ENCODE results near the gene DHX29.

DHX29 gene

GRCh38 chr5:55232271-55232984, 75.1 kb downstream of the DHX29 start:
- Mint-ChIP-seq H3K27me3 (peaks cover 70 to 82% of the 10 kb centered on the region in 2 donors), H3K4me3 (peak overlapping the region; percentile 91), H3K27ac (peak overlapping the region; percentile 85), H3K4me1 (peaks cover 32 to 42% of the 10 kb centered on the region in 2 donors), H3K36me3 (peaks cover 2 to 4% of the 10 kb centered on the region in 2 donors), H3K9me3 (no peaks in the 10 kb centered on the region)
- no peak for DNase-seq
- no peak for ATAC-seq (replicated peaks)

DNA sequence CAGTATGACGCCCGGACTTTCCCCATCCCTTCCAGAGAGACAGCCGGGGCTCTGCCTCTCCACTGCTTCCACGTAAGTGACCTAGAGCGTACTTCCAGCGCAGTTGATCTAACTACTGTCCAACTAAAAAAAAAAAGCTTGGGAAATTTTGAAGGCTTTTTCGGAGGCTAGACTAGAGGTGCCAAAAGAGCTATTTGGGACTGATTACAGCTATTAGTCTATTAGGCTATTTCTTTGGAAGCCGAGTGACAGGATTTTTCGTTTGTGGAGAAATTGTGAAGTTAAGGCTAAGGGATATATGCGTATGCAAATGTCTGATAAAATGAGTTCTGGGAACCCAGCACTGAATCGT, 75.6 kb downstream of the DHX29 start:
- no peaks in the 10 kb centered on the region for H3K9me3 Mint-ChIP-seq
- H3K27me3 Mint-ChIP-seq, result peaks cover 69 to 80% of the 10 kb centered on the region in 2 donors
- peaks cover 32 to 42% of the 10 kb centered on the region in 2 donors for H3K4me1 Mint-ChIP-seq
- DNase-seq, result no peak
- peak overlapping the region; percentile 85 for H3K27ac Mint-ChIP-seq
- peaks cover 2 to 4% of the 10 kb centered on the region in 2 donors for H3K36me3 Mint-ChIP-seq
- peak overlapping the region; percentile 91 for H3K4me3 Mint-ChIP-seq
- ATAC-seq (replicated peaks), result no peak

DNA sequence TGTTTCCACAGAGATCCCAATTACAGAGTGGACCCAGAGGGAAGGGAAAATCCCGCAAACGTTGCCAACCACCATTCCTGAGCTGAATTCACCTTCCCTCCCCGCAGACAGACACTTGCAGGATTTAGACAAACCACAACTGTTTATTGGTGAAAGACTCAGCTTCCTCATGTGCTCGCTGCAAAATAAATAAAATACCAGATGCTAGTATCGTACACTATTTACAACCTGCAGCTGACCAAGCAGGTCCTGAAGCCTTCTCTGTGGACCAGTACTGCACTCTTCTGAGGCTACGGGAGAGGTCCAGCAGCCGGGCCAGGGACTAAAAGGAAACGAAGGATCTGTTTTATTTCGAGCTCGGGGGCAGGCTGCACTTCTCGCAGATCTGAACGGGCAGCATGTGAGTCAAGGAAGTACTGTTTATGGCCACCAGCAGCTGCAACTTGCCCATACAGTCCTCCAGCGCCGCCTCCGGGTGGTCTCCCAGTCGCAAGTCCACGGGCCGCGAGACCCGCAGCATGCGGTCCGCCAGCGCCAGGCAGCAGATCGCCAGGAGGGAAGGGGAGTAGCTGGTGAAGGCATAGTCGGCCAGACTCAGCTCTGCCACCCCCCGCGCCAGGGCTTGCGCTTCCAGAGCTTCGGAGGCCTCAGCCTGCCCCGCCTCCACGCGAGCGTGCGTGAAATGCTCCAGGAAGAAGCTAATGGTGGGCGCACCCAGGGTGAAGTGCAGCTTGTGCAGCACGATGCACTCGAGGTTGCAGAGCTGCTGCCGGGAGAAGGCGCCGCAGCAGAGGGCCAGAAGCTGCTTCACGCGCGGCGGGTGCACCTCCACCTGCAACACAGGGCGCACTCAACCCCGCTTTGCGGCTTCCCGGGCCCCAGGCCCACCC, 76.2 kb downstream of the DHX29 start:
- Mint-ChIP-seq H3K27me3 (peaks cover 65 to 77% of the 10 kb centered on the region in 2 donors), H3K9me3 (no peaks in the 10 kb centered on the region), H3K4me1 (peaks cover 34 to 44% of the 10 kb centered on the region in 2 donors), H3K27ac (peak overlapping the region; percentile 56), H3K36me3 (peaks cover 2 to 4% of the 10 kb centered on the region in 2 donors), H3K4me3 (peak overlapping the region; percentile 91)
- ATAC-seq (replicated peaks), result no peak
- DNase-seq, result no peak

DNA sequence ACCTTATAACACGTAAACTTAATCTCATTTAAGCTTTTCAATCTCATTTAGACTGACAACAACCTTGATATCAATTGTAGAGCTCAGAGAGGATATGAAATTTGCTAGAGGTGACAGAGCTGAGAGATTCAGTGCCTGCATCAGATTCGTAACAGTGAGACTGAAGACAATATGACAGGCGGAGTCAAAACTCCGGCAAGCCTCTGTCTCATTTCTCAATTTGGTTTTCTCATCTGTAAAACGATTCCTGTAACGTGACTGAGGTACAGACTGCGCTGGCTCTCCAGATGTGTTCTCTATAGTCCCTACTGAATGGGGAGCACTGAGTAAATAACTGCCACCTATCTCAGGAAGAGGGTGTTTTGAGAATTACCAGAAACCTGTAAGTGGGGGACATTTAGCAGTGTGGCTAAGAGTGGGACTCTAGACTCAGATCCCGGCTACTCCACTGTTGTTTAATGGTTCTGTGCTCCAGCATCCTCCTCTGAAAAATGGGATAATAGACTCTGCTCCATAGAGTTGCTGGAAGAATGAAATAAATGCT, 77.3 kb downstream of the DHX29 start:
- DNase-seq (no peak), ATAC-seq (replicated peaks) (no peak)
- Mint-ChIP-seq H3K27me3 (peaks cover 73 to 80% of the 10 kb centered on the region in 2 donors), H3K4me3 (no peak overlapping the region), H3K36me3 (peaks cover 2 to 4% of the 10 kb centered on the region in 2 donors), H3K4me1 (peaks cover 38 to 47% of the 10 kb centered on the region in 2 donors), H3K27ac (no peak overlapping the region), H3K9me3 (no peaks in the 10 kb centered on the region)

DNA sequence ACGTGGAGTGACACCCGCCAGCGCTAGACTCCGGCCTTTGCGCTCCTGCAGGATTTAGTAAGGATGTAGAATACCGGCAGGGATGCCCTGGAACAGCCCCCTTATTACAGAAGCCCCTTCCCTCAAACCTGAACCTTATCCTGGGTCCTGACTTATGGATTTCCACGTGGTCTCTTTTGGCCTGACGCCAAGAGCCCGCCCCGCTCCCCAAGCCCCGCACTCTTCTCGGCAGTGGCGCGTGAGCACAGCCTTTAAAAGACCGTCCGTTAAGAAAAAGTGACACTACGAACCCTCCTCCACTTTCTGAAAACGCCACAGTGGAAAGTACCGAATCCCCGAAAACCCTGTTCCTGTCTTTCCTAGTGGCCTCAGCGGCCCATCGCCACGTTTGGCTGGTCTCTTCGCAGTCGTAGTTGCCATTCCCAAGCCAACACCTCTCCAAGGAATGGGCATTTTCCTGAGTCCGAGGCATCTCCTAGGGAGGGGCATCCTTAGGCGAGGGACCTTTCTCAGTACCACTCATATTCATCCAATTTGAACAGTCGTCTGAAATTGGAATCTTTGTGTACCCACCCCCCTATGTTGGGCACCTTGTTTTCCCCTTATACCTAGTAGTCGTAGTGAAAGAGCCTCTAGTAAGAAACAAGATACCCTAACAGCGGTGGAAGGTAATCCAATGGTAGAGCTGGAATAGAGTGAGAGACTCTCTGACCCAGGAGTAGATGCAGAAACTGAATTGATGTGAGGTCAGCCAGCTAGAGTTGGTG, 79.6 kb downstream of the DHX29 start:
- peaks cover 2 to 4% of the 10 kb centered on the region in 2 donors for H3K36me3 Mint-ChIP-seq
- H3K4me1 Mint-ChIP-seq, result peaks cover 40 to 56% of the 10 kb centered on the region in 2 donors
- ATAC-seq (replicated peaks) (no peak), DNase-seq (no peak)
- H3K27ac Mint-ChIP-seq, result peak overlapping the region; percentile 85
- peak overlapping the region; percentile 80 to 82 for H3K4me3 Mint-ChIP-seq
- peaks cover 80 to 88% of the 10 kb centered on the region in 2 donors for H3K27me3 Mint-ChIP-seq
- no peaks in the 10 kb centered on the region for H3K9me3 Mint-ChIP-seq

DNA sequence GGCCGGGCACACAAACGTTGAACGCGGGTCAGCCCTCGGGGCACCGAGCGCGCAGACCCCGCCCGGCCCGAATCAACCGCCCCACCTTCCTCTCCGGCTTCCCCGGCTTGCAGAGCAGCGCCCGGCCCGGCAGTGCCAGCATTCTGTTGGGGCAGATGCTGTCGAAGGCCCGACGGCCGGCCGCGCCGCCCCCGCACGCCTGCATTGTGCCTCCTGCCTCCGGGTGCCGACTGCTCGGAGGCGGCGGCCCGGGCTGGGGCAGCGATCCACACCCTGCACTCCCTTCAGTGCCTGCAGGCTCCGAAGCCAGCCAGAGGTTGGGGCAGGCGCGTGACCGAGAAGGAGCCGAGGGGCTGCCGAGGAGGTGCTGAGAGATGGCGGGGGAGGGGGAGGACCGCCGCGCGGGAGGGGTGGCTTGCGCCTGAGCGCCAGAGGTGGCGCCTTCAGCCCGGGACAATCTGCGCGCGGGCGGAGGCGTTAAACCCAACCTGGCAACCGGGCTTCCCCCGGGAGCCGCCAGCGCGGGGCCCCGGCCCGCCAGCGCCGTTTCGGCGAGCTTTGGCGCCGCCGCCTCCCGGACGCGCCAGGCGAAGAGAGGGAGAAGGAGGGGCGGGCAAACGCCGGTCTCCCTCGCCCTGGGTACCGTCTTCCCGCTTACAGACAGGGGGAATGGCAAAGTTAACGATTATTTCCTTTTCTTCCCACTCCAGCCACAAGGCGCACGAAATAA, 80.4 kb downstream of the DHX29 start, which contains the start of gene MCIDAS:
Gene MCIDAS (minus strand): TSS at position 382 of the 730 bp plus-strand sequence. CDS start 177 bp downstream, at position 205.
- peak; percentile 46 to 51 for ATAC-seq (replicated peaks)
- H3K9me3 Mint-ChIP-seq, result peaks cover 3% of the 10 kb centered on the region in 2 donors
- peaks cover 81 to 89% of the 10 kb centered on the region in 2 donors for H3K27me3 Mint-ChIP-seq
- H3K27ac Mint-ChIP-seq, result peak within 1 kb of the TSS; percentile 85
- DNase-seq, result no peak
- H3K36me3 Mint-ChIP-seq, result peaks cover 0 to 2% of the 10 kb centered on the region in 2 donors
- H3K4me1 Mint-ChIP-seq, result peaks cover 37 to 56% of the 10 kb centered on the region in 2 donors
- peak within 1 kb of the TSS; percentile 80 to 82 for H3K4me3 Mint-ChIP-seq

GRCh38 chr5:55226027-55226933, 81.2 kb downstream of the DHX29 start:
- H3K9me3 Mint-ChIP-seq, result peaks cover 3 to 5% of the 10 kb centered on the region in 2 donors
- peak overlapping the region; percentile 64 to 80 for H3K4me3 Mint-ChIP-seq
- DNase-seq (peak; percentile 55), ATAC-seq (replicated peaks) (peak; percentile 76 to 83)
- peak overlapping the region; percentile 81 for H3K27ac Mint-ChIP-seq
- H3K36me3 Mint-ChIP-seq, result peaks cover 0 to 2% of the 10 kb centered on the region in 2 donors
- peaks cover 76 to 86% of the 10 kb centered on the region in 2 donors for H3K27me3 Mint-ChIP-seq
- H3K4me1 Mint-ChIP-seq, result peaks cover 32 to 50% of the 10 kb centered on the region in 2 donors

DNA sequence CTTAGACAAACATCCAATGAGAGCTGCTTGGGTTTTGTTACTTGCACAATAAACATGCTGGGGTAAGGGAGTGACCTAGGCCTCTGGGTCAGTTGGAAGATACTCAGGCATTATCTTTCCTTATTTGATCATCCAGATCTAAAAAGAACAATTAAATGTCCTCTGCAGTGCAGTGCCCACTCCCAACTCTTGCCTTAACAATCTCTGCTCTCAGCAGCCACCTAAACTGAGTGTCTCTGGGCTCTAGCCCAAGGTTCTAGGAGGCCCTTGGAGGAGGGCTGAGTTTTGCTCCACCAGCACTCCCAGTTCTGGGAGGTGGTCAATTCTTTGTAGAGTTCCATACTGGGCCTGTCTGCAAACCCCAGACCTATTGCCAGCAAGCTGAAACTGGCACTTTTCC, 82.1 kb downstream of the DHX29 start:
- DNase-seq (no peak), ATAC-seq (replicated peaks) (no peak)
- Mint-ChIP-seq H3K36me3 (peaks cover 0 to 2% of the 10 kb centered on the region in 2 donors), H3K27ac (no peak overlapping the region), H3K4me3 (no peak overlapping the region), H3K27me3 (peaks cover 80 to 87% of the 10 kb centered on the region in 2 donors), H3K4me1 (peaks cover 31 to 53% of the 10 kb centered on the region in 2 donors), H3K9me3 (peaks cover 3 to 5% of the 10 kb centered on the region in 2 donors)

- no peak for DNase-seq
- ATAC-seq (replicated peaks), result no peak
- H3K27me3 Mint-ChIP-seq, result peaks cover 75 to 85% of the 10 kb centered on the region in 2 donors
- peaks cover 29 to 57% of the 10 kb centered on the region in 2 donors for H3K4me1 Mint-ChIP-seq
- H3K36me3 Mint-ChIP-seq, result peaks cover 0 to 2% of the 10 kb centered on the region in 2 donors
- H3K9me3 Mint-ChIP-seq, result peaks cover 3 to 5% of the 10 kb centered on the region in 2 donors
- peak overlapping the region; percentile 59 to 69 for H3K4me3 Mint-ChIP-seq
- H3K27ac Mint-ChIP-seq, result peak overlapping the region; percentile 91
Measured at GRCh38 chr5:55223812-55224240, 83.7 kb downstream of the DHX29 start.

DNA sequence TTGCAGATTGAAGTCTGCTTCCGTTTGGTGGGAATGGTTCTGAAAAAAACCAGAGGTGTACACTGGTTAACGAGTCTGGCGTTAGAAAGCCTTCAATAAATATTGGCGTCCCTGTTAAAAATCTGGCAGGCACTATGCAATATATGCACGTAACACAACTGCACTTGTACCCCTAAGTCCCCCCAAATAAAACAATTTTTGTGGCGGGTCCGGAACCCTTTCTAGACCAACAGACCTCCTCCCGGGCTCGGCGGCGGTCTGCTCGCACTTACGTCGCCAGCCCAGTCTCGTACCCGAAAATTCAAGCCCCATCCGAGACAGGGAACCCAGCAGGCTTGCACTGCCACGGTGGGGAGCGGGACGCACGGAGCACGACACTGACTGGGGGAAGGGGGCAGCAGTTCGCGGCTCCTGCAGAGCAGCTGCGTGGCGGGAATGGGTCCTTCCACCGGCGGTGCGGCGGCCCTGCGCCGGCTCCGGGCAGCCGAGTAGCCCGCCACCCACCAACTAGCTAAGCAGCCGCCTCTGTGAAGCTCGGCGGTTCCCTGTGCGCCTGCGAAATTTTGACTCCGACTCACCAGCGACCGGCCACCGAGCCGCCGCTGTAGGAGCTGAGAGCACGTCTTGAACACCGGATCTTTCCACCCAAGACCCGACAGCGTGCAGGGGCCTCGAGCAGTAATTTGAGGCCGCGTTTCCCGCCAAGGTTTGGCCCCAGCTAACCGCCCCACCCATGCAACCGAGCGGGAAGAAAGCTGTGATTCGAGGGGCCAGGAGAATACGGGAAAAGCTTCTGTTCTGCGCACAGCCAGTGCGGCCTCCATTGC, 84.3 kb downstream of the DHX29 start:
- no peak for ATAC-seq (replicated peaks)
- H3K36me3 Mint-ChIP-seq, result peaks cover 0 to 2% of the 10 kb centered on the region in 2 donors
- H3K27ac Mint-ChIP-seq, result peak overlapping the region; percentile 91

GRCh38 chr5:55222092-55222984, 85.2 kb downstream of the DHX29 start:
- ATAC-seq (replicated peaks), result no peak
- Mint-ChIP-seq H3K9me3 (peaks cover 3 to 5% of the 10 kb centered on the region in 2 donors), H3K4me3 (peak overlapping the region; percentile 10 to 54), H3K27me3 (peaks cover 63 to 84% of the 10 kb centered on the region in 2 donors), H3K4me1 (peaks cover 22 to 47% of the 10 kb centered on the region in 2 donors), H3K36me3 (no peaks in the 10 kb centered on the region), H3K27ac (peak overlapping the region; percentile 32)
- DNase-seq, result no peak

More for the DNA sequence above, 84.3 kb downstream of the DHX29 start:
- peaks cover 71 to 85% of the 10 kb centered on the region in 2 donors for H3K27me3 Mint-ChIP-seq
- peaks cover 29 to 55% of the 10 kb centered on the region in 2 donors for H3K4me1 Mint-ChIP-seq
- DNase-seq, result no peak
- H3K9me3 Mint-ChIP-seq, result peaks cover 3 to 5% of the 10 kb centered on the region in 2 donors
- peak overlapping the region; percentile 59 to 69 for H3K4me3 Mint-ChIP-seq

Data from stimulated activated naive B cell treated with anti-CD40 and anti-IgM and Interleukin-4, amounts not matched to agents 10 μg/mL and 1 μg/mL and 100 μg/mL, for 72 hours (primary cell).